GM18502 (cell line): ENCODE results near the gene ARHGAP44.

Experiments used
- ATAC-seq: cut with Tn5 transposase; IDR thresholded peaks from one replicate; pipeline ENCODE4 v1.9.1; 2021; ENCODE audit warnings: mild to moderate bottlenecking; ENCODE audit not compliant: unreplicated experiment, poor library complexity

Gene ARHGAP44

GRCh38 chr17:12987120-12987519 lies 197.8 kb downstream of the ARHGAP44 start:
- ATAC-seq: no peak

- no peak for ATAC-seq
Observed at GRCh38 chr17:12990041-12990808, 200.9 kb downstream of the ARHGAP44 start.

GRCh38 chr17:12990926-12991325 lies 201.6 kb downstream of the ARHGAP44 start:
- ATAC-seq: no peak

- ATAC-seq: no peak
Observed at GRCh38 chr17:12992676-12993075, 203.4 kb downstream of the ARHGAP44 start.

- no peak for ATAC-seq
Observed at GRCh38 chr17:12993631-12994030, 204.3 kb downstream of the ARHGAP44 start.

- no peak for ATAC-seq
Observed at GRCh38 chr17:12994341-12995074, 205.2 kb downstream of the ARHGAP44 start.

DNA sequence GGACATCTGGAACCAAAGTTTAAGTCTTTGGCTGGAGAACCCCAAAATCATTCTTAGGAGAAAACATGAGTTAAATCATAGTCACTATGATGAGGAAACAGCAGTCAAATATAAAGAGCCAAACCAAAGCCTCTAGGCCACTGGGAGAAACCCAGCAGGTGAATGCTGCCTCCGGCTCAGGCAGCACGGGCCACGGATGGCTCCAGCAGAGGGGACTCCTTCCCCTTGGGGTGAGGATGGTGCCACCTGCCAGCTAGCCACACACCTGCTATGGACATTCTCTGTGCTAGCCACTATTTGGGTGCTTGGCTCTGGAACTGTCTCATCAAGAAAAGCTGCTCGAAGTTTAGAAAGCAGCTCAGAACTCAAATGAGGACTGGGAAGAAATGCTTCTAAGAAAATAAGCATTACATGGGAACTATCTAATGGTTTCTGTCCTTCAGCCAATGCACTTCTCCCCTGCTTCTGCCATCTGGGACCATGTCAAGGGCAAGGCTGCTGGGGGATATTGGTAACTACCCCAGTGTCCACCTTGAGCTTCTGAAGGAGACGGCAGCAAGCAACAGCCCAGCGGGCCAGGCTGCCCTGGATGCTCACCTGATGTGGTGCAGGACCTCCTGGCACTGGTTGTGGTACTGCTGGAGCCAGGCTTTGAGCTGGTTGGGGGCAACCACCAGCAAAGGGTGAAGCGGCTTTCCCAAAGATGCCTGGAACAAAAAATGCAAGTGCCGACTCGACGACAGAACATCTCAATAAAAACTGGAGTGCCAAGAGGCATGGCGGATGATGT lies 206.0 kb downstream of the ARHGAP44 start:
- no peak for ATAC-seq

- ATAC-seq: no peak
Observed at GRCh38 chr17:12995896-12996295, 206.6 kb downstream of the ARHGAP44 start.

DNA sequence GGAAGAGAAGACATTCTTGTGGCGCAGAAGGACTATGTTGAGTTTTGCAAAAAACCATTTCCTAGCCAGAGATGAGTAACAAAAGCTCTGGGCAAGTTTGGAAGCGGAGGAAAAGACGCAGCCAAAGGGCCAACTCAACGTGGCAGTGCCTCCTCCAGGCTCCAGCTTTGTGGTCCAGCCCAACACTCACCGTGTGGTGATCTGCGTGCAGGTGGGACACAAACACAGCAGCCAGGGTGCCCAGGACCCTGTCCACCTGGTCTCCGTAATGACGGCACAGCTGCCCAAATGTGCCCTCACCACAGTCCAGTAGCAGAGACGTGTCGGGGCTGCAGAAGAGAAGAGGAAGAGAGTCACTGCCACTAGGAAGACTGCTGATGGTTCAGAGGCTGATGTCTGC lies 207.1 kb downstream of the ARHGAP44 start:
- no peak for ATAC-seq

- ATAC-seq: no peak
Observed at GRCh38 chr17:12996941-12997340, 207.6 kb downstream of the ARHGAP44 start.

GRCh38 chr17:12998461-12998860 lies 209.2 kb downstream of the ARHGAP44 start:
- no peak for ATAC-seq

DNA sequence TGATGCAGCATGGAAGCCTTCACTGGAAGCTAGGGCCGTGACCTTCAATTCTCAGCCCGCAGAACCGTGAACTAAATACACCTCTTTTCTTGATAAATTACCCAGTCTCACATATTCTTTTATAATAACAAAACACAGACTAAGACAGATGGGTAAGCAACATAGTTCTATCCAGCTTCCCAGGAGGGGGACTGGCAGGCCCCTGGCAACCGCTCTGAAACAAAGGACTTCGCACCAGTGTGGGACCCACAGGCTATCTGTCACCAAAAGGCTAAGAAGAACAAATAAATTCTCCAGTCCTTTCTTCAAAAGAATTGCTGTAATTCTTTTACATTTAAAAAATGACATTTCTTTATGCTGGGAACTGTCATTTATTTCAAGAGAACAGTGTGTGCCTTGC lies 209.6 kb downstream of the ARHGAP44 start:
- no peak for ATAC-seq

- no peak for ATAC-seq
Observed at GRCh38 chr17:13000561-13000960, 211.3 kb downstream of the ARHGAP44 start.

- no peak for ATAC-seq
Observed at GRCh38 chr17:13001991-13002615, 212.8 kb downstream of the ARHGAP44 start.

GRCh38 chr17:13002761-13003453 lies 213.6 kb downstream of the ARHGAP44 start:
- peak; percentile 52 for ATAC-seq

DNA sequence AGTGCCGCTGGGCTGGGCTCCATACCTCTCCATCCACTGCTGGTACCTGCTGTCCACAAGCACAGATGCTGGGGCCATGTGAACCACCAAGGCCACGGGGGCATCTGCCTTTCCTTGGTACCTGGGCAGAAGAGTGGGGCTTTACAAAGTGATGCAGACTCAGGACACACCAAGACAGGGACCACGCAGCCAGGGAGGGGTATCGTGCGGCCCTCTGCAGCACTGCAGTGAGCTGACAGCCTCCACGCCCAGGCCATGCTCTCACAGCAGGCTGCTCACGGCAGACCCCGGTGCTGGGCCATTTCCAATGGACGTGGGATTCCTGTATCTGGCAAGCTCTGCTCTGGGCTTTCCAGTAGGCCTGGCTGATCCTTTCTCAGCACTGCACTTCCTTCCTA lies 214.2 kb downstream of the ARHGAP44 start:
- peak; percentile 38 for ATAC-seq

DNA sequence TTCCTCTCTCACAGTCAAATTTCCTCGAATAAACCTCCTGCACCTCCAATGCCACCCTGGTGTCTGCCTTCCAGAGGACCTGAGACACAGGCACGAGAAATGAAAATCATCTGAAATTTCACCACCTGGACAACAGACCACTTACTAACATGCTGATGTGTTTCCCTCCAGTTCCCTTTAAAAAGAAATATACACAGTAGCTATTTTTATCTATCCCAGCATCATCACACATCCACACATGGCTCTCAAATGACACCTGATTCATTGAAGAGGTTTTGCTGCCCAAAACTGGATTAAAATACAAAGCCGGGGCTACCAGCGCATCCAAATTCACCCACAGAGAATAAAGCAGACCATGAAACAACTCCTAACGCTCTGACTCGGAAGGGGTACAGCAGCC lies 214.6 kb downstream of the ARHGAP44 start:
- ATAC-seq: no peak

- no peak for ATAC-seq
Observed at GRCh38 chr17:13004336-13004735, 215.0 kb downstream of the ARHGAP44 start.

- no peak for ATAC-seq
Observed at GRCh38 chr17:13005530-13005929, 216.2 kb downstream of the ARHGAP44 start.

GRCh38 chr17:13008461-13008860 lies 219.2 kb downstream of the ARHGAP44 start:
- no peak for ATAC-seq
